Lung (tissue), 12 donors: ENCODE measurements around the gene RAB11B. TPM values are rescaled to one million over a fixed set of nuclear protein-coding genes. Genes with fewer than 3 reads are reported as not detected.
"Not testable (repeated sequence)": the region's sequence is repeated elsewhere in the genome, so short reads cannot be mapped to it uniquely, and the experiment has no call there.

Experiments
- ATAC-seq: fragments of 200-7000 bp; cut with Tn5 transposase; one replicate; pipeline ENCODE4 v1.9.1; 2020; ENCODE audit warnings: moderate number of reproducible peaks; ENCODE audit not compliant: insufficient read depth, low FRiP score
- DNase-seq, 3 donors: peaks; one replicate each; pipeline ENCODE4 v3.0.0-alpha.2; 2013 to 2017
- H3K27ac ChIP-seq, 2 donors: one replicate each; pipeline ENCODE4 v1.5.1; 2013; ENCODE audit warnings: mild to moderate bottlenecking in 2 of 2, moderate library complexity in 2 of 2, control low read depth in 1 of 2, inconsistent platforms in 1 of 2, low read depth in 1 of 2, low read length in 1 of 2
- H3K27me3 ChIP-seq, 3 donors: one replicate each; pipeline ENCODE4 v1.5.1; 2013; ENCODE audit warnings: low read length in 2 of 3; ENCODE audit not compliant: control insufficient read depth in 3 of 3, insufficient read depth in 3 of 3
- H3K36me3 ChIP-seq, 4 donors: one replicate each; pipeline ENCODE4 v1.5.1; 2013; ENCODE audit warnings: low read length in 4 of 4, mild to moderate bottlenecking in 1 of 4, moderate library complexity in 1 of 4; ENCODE audit not compliant: control insufficient read depth in 4 of 4, insufficient read depth in 4 of 4
- H3K4me1 ChIP-seq, 5 donors: one replicate each; pipeline ENCODE4 v1.5.1; 2013; ENCODE audit warnings: low read length in 5 of 5, mild to moderate bottlenecking in 2 of 5, moderate library complexity in 1 of 5; ENCODE audit not compliant: control insufficient read depth in 5 of 5, insufficient read depth in 5 of 5
- H3K4me3 ChIP-seq: one replicate; pipeline ENCODE4 v1.5.1; 2013; ENCODE audit warnings: mild to moderate bottlenecking, control low read depth, moderate library complexity
- H3K9ac ChIP-seq, 2 donors: one replicate each; pipeline ENCODE4 v1.5.1; 2013; ENCODE audit warnings: low read length in 2 of 2, control low read depth in 1 of 2; ENCODE audit not compliant: insufficient read depth in 1 of 2
- H3K9me3 ChIP-seq, 4 donors: one replicate each; pipeline ENCODE4 v1.5.1; 2013; ENCODE audit warnings: low read length in 3 of 4, mild to moderate bottlenecking in 1 of 4, moderate library complexity in 1 of 4; ENCODE audit not compliant: control insufficient read depth in 4 of 4, insufficient read depth in 3 of 4
- WGBS, 2 donors: extraction: QIAGEN DNeasy Blood & Tissue Kit; methylation state at CpG; one replicate each; pipeline ENCODE4 v1.1.7; 2013; 5-methylcytosine and 5-hydroxymethylcytosine counted together
- polyA plus RNA-seq, 2 donors: library from polyadenylated mRNA; stranded (reverse); fragments of 200-250 nt; gene quantifications; one replicate each; pipeline ENCODE4 v1.2.1, GENCODE V29; 2013
- total RNA-seq, 2 donors: library from RNA; depleted of rRNA in 1 of 2; stranded (reverse); fragments of >200 nt in 1 of 2; gene quantifications; one replicate each; pipeline ENCODE4 v1.2.1, GENCODE V29; 2014 to 2021
- TF ChIP-seq, protein P1 (sequence below): IDR thresholded peaks from 2 replicates; pipeline ENCODE4 v1.5.1; 2012; ENCODE audit warnings: mild to moderate bottlenecking; ENCODE audit errors: control extremely low read depth, extremely low read depth
- donor health status: control.
- donor health status: control.
- donor health status: Bipolar disorder and iron deficiency.
- donor health status: healthy.
- donor health status: DM: yes; HTN: yes; CAD: no.

Gene RAB11B
- total and polyA plus RNA-seq, 4 donors: 91.1 to 148 (median 121) TPM

DNA sequence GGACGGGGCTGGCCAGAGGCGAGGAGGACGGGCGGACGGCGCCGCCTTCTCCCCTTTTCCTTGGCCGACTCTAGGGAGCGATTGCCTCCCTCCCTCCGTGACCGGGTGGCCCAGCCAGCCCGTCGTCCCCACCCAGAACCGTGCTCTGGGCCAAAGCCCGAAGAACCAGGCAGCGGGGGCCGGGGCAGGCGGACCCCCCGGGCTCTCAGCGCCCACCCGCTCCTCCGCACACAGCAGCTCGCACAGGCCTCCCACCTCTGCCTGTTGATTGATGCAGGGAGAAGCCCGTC, 13.6 kb downstream of the RAB11B start:
- no peaks in the 10 kb centered on the region for H3K9me3 ChIP-seq
- H3K27me3 ChIP-seq: no peaks in the 10 kb centered on the region
- no peak for DNase-seq
- ATAC-seq: no peak
- H3K9ac ChIP-seq: no peak overlapping the region
- H3K36me3 ChIP-seq: peaks cover 4 to 45% (median 22%) of the 10 kb centered on the region in 4 donors
- 89 to 93% methylated on average over 12 to 24 of the region's 24 CpGs for WGBS, 2 donors
- no peaks in the 10 kb centered on the region for H3K4me1 ChIP-seq
- no peak overlapping the region for H3K27ac ChIP-seq
- TF ChIP-seq, protein P1, sequence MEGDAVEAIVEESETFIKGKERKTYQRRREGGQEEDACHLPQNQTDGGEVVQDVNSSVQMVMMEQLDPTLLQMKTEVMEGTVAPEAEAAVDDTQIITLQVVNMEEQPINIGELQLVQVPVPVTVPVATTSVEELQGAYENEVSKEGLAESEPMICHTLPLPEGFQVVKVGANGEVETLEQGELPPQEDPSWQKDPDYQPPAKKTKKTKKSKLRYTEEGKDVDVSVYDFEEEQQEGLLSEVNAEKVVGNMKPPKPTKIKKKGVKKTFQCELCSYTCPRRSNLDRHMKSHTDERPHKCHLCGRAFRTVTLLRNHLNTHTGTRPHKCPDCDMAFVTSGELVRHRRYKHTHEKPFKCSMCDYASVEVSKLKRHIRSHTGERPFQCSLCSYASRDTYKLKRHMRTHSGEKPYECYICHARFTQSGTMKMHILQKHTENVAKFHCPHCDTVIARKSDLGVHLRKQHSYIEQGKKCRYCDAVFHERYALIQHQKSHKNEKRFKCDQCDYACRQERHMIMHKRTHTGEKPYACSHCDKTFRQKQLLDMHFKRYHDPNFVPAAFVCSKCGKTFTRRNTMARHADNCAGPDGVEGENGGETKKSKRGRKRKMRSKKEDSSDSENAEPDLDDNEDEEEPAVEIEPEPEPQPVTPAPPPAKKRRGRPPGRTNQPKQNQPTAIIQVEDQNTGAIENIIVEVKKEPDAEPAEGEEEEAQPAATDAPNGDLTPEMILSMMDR: no peak
- H3K4me3 ChIP-seq: no peak overlapping the region

DNA sequence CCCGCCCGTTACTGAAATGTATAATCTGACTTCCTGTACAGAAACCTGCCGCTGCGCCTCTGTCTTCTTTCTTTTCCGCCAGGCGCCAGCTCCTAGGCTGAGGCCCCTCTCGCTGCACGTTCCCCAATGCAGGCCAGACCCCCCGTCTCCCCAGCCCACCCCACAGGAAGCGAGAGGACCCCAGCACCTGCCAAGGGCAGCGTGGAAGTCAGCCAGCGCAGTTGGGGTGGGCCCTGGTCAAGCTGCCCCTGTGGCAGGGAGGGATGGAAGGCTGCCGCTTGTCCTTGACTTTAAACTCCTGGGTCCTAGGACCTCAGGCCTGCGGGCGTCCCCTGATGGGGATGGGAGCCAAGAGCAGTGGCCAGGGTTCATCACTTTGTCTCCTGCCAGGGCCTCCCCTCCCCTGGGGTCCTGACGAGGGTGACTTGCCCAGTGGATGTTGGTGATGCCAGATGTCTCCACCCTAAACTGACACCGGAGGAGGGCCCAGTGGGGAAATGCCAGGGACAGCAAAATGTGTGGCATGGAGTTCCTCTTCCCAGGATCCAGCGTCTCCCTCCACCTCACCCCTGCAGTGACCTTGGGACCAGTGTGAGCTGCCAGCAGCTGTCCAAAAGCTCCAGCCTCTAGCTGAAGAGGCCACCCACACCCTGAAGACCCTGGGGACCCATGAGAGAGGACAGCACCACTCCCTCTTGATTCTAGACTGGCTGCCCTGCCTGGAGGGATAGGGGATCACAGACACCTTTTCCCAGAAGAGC, 14.4 kb downstream of the RAB11B start:
- H3K36me3 ChIP-seq: peaks cover 4 to 42% (median 17%) of the 10 kb centered on the region in 4 donors
- ATAC-seq: no peak
- WGBS, 2 donors: 86 to 90% methylated on average over 18 of the region's 18 CpGs

DNA sequence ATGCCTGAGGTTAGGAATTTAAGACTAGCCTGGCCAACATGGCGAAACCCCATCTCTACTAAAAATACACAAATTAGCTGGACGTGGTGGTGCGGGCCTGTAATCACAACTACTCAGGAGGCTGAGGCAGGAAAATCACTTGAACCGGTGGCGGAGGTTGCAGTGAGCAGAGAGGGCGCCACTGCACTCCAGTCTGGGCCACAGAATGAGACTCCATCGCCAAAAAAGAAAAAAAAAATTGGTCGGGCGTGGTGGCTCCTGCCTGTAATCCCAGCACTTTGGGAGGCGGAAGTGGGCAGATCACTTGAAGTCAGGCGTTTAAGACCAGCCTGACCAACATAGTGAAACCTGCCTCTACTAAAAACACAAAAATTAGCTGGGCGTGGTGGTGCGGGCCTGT, 20.6 kb downstream of the RAB11B start:
- H3K27me3 ChIP-seq, ATAC-seq, H3K9ac ChIP-seq, H3K4me3 ChIP-seq, H3K4me1 ChIP-seq, H3K36me3 ChIP-seq, DNase-seq, H3K27ac ChIP-seq, H3K9me3 ChIP-seq: not testable (repeated sequence)
- 87 to 88% methylated on average over 13 of the region's 13 CpGs for WGBS, 2 donors

More for the DNA sequence above, 14.4 kb downstream of the RAB11B start:
- DNase-seq: no peak
- no peaks in the 10 kb centered on the region for H3K9me3 ChIP-seq
- no peaks in the 10 kb centered on the region for H3K27me3 ChIP-seq
- H3K4me1 ChIP-seq: no peaks in the 10 kb centered on the region
- no peak overlapping the region for H3K4me3 ChIP-seq
- no peak overlapping the region for H3K9ac ChIP-seq
- TF ChIP-seq, protein P1: no peak
- no peak overlapping the region for H3K27ac ChIP-seq

DNA sequence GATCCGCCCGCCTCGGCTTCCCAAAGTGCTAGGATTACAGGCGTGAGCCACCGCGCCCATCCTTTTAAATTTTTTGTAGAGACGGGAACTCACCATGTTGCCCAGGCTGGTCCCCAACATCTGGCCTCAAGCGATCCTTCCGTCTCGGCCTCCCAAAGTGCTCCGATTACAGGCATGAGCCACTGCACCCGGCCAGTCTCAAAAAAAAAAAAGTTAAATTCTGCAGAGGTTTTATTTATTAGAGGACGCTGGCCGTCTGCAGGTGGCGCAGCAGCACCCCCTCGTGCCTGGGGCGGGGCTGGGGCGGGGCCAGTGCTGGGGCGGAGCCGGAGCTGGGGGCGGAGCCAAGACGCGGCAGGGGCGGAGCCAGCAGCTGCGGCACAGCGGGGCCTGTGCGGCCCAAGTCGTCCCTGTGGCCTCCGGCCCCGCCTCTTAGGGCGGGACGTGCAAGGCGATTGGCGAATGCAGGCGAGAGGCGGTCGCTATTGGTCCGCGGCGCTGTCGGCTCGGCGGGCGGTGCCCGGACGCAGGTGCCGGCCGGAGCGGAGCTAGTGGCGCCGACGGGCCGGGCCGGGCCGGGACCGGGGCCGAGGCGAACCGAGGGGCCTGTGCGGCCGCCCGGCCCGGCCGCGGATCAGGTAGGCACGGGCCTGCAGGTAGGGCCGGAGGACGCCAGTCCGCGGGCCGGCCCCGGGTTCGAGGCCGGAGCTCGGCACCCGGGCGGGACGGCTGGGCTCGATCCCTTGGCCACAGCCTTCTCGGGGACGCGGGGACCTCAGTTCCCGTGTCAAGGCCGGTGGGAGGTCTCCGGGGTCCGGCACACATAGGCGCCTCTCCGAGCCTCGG, 22.8 kb downstream of the RAB11B start, which contains the start of gene MARCHF2:
Gene MARCHF2, plus strand, starts transcription at position 523 of the 846 bp plus-strand sequence. CDS start 8,536 bp downstream, outside the sequence.
- no peak within 1 kb of the TSS for H3K9ac ChIP-seq
- ATAC-seq (peak; percentile 100), DNase-seq (peak; percentile 95 to 97 (median 97))
- peaks cover 0 to 7% (median 0%) of the 10 kb centered on the region in 5 donors for H3K4me1 ChIP-seq
- 4 to 8% methylated on average over 61 to 89 of the region's 89 CpGs for WGBS, 2 donors
- no peaks in the 10 kb centered on the region for H3K27me3 ChIP-seq
- H3K4me3 ChIP-seq: peak within 1 kb of the TSS; percentile 92
- TF ChIP-seq, protein P1: peak; percentile 53
- H3K36me3 ChIP-seq: no peaks in the 10 kb centered on the region
- peak within 1 kb of the TSS; percentile 77 to 96 for H3K27ac ChIP-seq
- no peaks in the 10 kb centered on the region for H3K9me3 ChIP-seq
